Measurements from ENCODE around the gene SEPHS2.
"Not testable (repeated sequence)": the region's sequence is repeated elsewhere in the genome, so short reads cannot be mapped to it uniquely, and the experiment has no call there.

The SEPHS2 gene

GRCh38 chr16:30478766-30479478 is 33.2 kb upstream of the SEPHS2 start:
- Mint-ChIP-seq H3K36me3 (ENCODE audit: insufficient read depth) (peaks cover 97% of the 10 kb centered on the region), H3K4me3 (peak overlapping the region; percentile 99), H3K9me3 (no peaks in the 10 kb centered on the region), H3K27ac (ENCODE audit: low read depth) (peak overlapping the region; percentile 93), H3K4me1 (peaks cover 65% of the 10 kb centered on the region), H3K27me3 (no peaks in the 10 kb centered on the region)
- DNase-seq (ENCODE audit: low spot score in 2 of 2): no peak
- ATAC-seq (replicated peaks; ENCODE audit: extremely low read depth, poor library complexity, severe bottlenecking): no peak

GRCh38 chr16:30477773-30478172 is 32.1 kb upstream of the SEPHS2 start:
- not testable (repeated sequence) for ATAC-seq (replicated peaks; ENCODE audit: extremely low read depth, poor library complexity, severe bottlenecking); DNase-seq (ENCODE audit: low spot score in 2 of 2); H3K27me3 Mint-ChIP-seq; H3K9me3 Mint-ChIP-seq
- Mint-ChIP-seq H3K4me3 (peak overlapping the region; percentile 99), H3K4me1 (peaks cover 69% of the 10 kb centered on the region), H3K27ac (ENCODE audit: low read depth) (peak overlapping the region; percentile 93), H3K36me3 (ENCODE audit: insufficient read depth) (peaks cover 96% of the 10 kb centered on the region)

DNA sequence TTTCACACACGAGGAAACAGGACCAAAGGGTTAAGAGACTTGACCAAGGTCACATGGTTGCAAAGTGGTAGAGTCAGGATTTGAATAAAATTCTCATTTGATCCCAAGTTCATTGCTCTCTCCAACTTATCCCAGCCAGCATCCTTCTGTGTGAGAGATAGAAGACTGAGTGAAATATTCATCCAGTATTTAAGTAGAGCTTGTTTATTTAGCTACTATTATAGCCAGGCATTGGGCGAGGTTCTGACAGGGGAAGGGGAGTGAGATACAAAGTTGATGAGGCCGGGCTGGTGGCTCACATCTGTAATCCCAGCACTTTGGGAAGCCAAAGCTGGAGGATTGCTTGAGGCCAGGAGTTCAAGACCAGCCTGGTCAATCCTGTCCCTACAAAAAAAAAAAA is 31.3 kb upstream of the SEPHS2 start:
- ATAC-seq (replicated peaks; ENCODE audit: extremely low read depth, poor library complexity, severe bottlenecking): no peak
- DNase-seq (ENCODE audit: low spot score in 2 of 2): no peak
- H3K9me3 Mint-ChIP-seq: peaks cover 5% of the 10 kb centered on the region
- H3K4me3 Mint-ChIP-seq: peak overlapping the region; percentile 99
- H3K27me3 Mint-ChIP-seq: no peaks in the 10 kb centered on the region
- H3K36me3 Mint-ChIP-seq (ENCODE audit: insufficient read depth): peaks cover 95% of the 10 kb centered on the region
- H3K27ac Mint-ChIP-seq (ENCODE audit: low read depth): peak overlapping the region; percentile 93
- peaks cover 70% of the 10 kb centered on the region for H3K4me1 Mint-ChIP-seq

GRCh38 chr16:30474684-30475083 is 29.0 kb upstream of the SEPHS2 start:
- Mint-ChIP-seq H3K9me3 (peaks cover 5% of the 10 kb centered on the region), H3K4me3 (peak overlapping the region; percentile 99), H3K4me1 (peaks cover 73% of the 10 kb centered on the region), H3K36me3 (ENCODE audit: insufficient read depth) (peaks cover 77% of the 10 kb centered on the region), H3K27me3 (no peaks in the 10 kb centered on the region), H3K27ac (ENCODE audit: low read depth) (peak overlapping the region; percentile 97)
- no peak for DNase-seq (ENCODE audit: low spot score in 2 of 2)
- ATAC-seq (replicated peaks; ENCODE audit: extremely low read depth, poor library complexity, severe bottlenecking): no peak

DNA sequence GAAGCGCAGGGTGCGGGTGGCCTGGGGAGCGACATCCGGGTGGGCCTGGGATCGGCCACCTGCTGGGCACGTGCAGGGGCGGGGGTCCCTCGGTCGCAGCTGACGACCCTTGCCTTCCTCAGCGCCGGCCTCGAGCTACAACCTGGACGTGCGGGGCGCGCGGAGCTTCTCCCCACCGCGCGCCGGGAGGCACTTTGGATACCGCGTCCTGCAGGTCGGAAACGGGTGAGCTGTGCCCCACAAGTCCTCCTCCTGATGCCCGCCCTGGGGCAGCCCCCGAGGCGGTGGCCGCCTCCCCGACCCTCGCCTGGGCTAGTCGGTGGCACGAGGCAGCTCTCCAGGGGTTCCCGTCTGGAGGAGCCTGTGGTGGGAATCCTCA is 28.4 kb upstream of the SEPHS2 start:
- H3K27ac Mint-ChIP-seq (ENCODE audit: low read depth): peak overlapping the region; percentile 97

DNA sequence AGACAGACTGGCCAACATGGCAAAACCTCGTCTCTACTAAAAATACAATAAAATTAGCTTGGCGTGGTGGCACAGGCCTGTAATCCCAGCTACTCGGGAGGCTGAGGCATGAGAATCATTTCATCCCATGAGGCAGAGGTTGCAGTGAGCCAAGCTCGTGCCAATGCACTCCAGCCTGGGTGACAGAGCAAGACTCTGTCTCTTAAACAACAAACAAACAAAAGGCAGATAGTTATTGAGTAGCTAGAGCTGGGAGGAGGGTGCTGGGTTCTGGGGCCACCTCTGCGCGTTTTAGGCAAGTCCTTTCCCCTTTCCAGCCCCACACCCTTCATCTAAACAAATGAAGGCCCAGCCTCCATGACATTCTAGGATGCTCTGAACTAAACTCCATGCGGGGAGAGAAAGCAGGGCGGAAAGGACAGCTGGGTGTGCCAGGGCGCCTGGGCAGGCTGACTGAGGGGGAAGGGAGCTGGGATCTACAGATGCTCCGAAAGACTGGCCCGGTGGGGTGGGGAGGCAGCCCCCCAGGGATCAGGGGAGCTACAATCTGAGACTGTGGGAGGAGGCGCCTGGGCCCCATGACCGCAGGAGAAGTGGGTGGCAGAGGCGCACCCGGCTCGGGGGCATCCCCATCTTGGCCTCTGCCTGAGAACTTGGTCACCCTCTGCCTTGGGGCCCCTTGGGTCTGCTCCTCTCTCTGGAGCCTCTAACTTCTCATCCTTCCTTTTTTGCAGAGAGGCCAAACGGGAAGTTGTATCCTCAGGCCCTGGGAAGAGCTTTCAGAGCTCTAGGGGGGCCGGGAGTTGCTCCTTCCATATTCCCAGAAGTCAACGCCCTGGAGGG is 27.8 kb upstream of the SEPHS2 start:
- Mint-ChIP-seq H3K4me1 (peaks cover 72% of the 10 kb centered on the region), H3K27ac (ENCODE audit: low read depth) (peak overlapping the region; percentile 97), H3K27me3 (no peaks in the 10 kb centered on the region), H3K36me3 (ENCODE audit: insufficient read depth) (peaks cover 65% of the 10 kb centered on the region), H3K9me3 (peaks cover 5% of the 10 kb centered on the region), H3K4me3 (peak overlapping the region; percentile 99)
- DNase-seq (ENCODE audit: low spot score in 2 of 2): peak; percentile 27 to 30
- no peak for ATAC-seq (replicated peaks; ENCODE audit: extremely low read depth, poor library complexity, severe bottlenecking)

More for the DNA sequence above, 28.4 kb upstream of the SEPHS2 start:
- H3K4me1 Mint-ChIP-seq: peaks cover 77% of the 10 kb centered on the region
- ATAC-seq (replicated peaks; ENCODE audit: extremely low read depth, poor library complexity, severe bottlenecking) (no peak), DNase-seq (ENCODE audit: low spot score in 2 of 2) (no peak)
- H3K27me3 Mint-ChIP-seq: no peaks in the 10 kb centered on the region
- peaks cover 72% of the 10 kb centered on the region for H3K36me3 Mint-ChIP-seq (ENCODE audit: insufficient read depth)
- peaks cover 5% of the 10 kb centered on the region for H3K9me3 Mint-ChIP-seq
- H3K4me3 Mint-ChIP-seq: peak overlapping the region; percentile 99

GRCh38 chr16:30472328-30472942 is 26.8 kb upstream of the SEPHS2 start, which contains the start of gene ITGAL:
Gene ITGAL (plus strand): TSS chr16:30472742. CDS start chr16:30472838, 96 bp downstream.
- ATAC-seq (replicated peaks; ENCODE audit: extremely low read depth, poor library complexity, severe bottlenecking): peak; percentile 84
- Mint-ChIP-seq H3K9me3 (peaks cover 5% of the 10 kb centered on the region), H3K4me3 (peak within 1 kb of the TSS; percentile 99), H3K36me3 (ENCODE audit: insufficient read depth) (peaks cover 56% of the 10 kb centered on the region), H3K27me3 (no peaks in the 10 kb centered on the region), H3K4me1 (peaks cover 62% of the 10 kb centered on the region), H3K27ac (ENCODE audit: low read depth) (peak within 1 kb of the TSS; percentile 97)
- DNase-seq (ENCODE audit: low spot score in 2 of 2): peak; percentile 59 to 89

DNA sequence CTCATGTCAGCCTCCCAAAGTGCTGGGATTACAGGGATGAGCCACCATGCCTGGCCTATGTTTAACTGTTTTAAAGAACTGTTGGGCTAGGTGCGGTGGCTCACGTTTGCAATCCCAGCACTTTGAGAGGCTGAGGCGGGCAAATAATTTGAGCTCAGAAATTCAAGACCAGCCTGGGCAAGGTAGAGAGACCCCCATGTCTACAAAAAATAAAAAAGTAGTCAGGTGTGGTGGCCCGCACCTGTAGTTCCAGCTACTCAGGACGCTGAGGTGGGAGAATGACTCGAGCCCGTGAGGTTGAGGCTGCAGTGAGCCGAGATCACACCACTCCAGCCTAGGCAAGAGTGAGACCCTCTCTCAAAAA is 24.9 kb upstream of the SEPHS2 start:
- ATAC-seq (replicated peaks; ENCODE audit: extremely low read depth, poor library complexity, severe bottlenecking) (no peak), DNase-seq (ENCODE audit: low spot score in 2 of 2) (no peak)
- Mint-ChIP-seq H3K4me1 (peaks cover 55% of the 10 kb centered on the region), H3K9me3 (peaks cover 5% of the 10 kb centered on the region), H3K27me3 (no peaks in the 10 kb centered on the region), H3K4me3 (peak overlapping the region; percentile 7), H3K27ac (ENCODE audit: low read depth) (peak overlapping the region; percentile 68), H3K36me3 (ENCODE audit: insufficient read depth) (peaks cover 38% of the 10 kb centered on the region)

DNA sequence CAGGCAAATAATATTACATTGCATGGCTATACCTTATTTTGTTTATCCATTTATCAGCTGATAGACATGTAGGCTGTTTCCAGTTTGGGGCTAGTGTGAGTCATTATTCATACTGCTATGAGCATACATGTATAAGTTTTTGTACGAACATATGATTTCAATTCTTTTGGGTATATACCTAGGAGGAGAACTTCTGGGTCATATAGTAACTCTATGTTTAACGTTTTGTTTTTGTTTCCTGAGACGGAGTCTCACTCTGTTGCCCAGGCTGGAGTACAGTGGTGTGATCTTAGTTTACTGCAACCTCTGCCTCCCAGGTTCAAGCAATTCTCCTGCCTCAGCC is 24.5 kb upstream of the SEPHS2 start:
- Mint-ChIP-seq H3K27ac (ENCODE audit: low read depth) (peak overlapping the region; percentile 68), H3K4me1 (peaks cover 50% of the 10 kb centered on the region), H3K4me3 (peak overlapping the region; percentile 48), H3K36me3 (ENCODE audit: insufficient read depth) (peaks cover 33% of the 10 kb centered on the region), H3K27me3 (no peaks in the 10 kb centered on the region), H3K9me3 (peaks cover 5% of the 10 kb centered on the region)
- ATAC-seq (replicated peaks; ENCODE audit: extremely low read depth, poor library complexity, severe bottlenecking) (no peak), DNase-seq (ENCODE audit: low spot score in 2 of 2) (no peak)

DNA sequence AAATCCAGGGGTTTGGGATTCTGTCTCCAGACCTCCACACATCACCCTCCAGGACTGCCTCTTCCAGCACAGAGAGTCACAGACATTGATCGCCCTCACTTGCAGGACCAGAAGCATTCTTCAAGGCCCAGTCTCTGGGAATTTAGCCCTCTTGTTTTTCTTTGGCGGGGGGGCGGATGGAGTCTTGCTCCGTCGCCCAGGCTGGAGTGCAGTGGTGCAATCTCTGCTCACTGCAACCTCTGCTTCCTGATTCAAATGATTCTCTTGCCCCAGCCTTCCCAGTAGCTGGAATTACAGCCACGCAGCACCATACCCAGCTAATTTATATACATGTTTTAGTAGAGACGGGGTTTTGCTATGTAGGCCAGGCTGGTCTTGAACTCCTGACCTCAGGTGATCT is 18.4 kb upstream of the SEPHS2 start:
- no peaks in the 10 kb centered on the region for H3K27me3 Mint-ChIP-seq
- no peak overlapping the region for H3K4me3 Mint-ChIP-seq
- no peak overlapping the region for H3K27ac Mint-ChIP-seq (ENCODE audit: low read depth)
- peaks cover 2% of the 10 kb centered on the region for H3K36me3 Mint-ChIP-seq (ENCODE audit: insufficient read depth)
- peaks cover 10% of the 10 kb centered on the region for H3K4me1 Mint-ChIP-seq
- no peaks in the 10 kb centered on the region for H3K9me3 Mint-ChIP-seq
- no peak for DNase-seq (ENCODE audit: low spot score in 2 of 2)
- ATAC-seq (replicated peaks; ENCODE audit: extremely low read depth, poor library complexity, severe bottlenecking): no peak

DNA sequence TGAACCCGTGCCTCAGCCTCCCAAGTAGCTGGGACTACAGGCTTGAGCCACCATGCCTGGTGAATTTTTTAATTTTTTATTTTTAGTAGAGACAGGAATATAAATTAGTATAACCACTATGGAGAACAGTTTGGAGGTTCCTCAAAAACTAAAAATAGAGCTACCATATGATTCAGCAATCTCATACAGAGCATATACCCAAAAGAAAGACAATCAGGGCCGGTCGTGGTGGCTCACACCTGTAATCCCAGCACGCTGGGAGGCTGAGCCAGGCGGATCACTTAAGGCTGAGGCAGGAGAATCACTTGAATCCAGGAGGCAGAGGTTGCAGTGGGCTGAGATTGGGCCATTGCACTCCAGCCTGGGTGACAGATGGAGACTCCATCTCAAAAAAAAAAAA is 15.8 kb upstream of the SEPHS2 start:
- Mint-ChIP-seq H3K4me1 (peaks cover 36% of the 10 kb centered on the region), H3K36me3 (ENCODE audit: insufficient read depth) (peaks cover 11% of the 10 kb centered on the region)
- DNase-seq (ENCODE audit: low spot score in 2 of 2); H3K27me3 Mint-ChIP-seq; ATAC-seq (replicated peaks; ENCODE audit: extremely low read depth, poor library complexity, severe bottlenecking); H3K4me3 Mint-ChIP-seq; H3K27ac Mint-ChIP-seq (ENCODE audit: low read depth); H3K9me3 Mint-ChIP-seq: not testable (repeated sequence)

GRCh38 chr16:30459456-30459855 is 13.8 kb upstream of the SEPHS2 start:
- DNase-seq (ENCODE audit: low spot score in 2 of 2) (no peak), ATAC-seq (replicated peaks; ENCODE audit: extremely low read depth, poor library complexity, severe bottlenecking) (no peak)
- Mint-ChIP-seq H3K27me3 (no peaks in the 10 kb centered on the region), H3K4me3 (peak overlapping the region; percentile 53), H3K36me3 (ENCODE audit: insufficient read depth) (peaks cover 11% of the 10 kb centered on the region), H3K9me3 (no peaks in the 10 kb centered on the region), H3K4me1 (peaks cover 43% of the 10 kb centered on the region), H3K27ac (ENCODE audit: low read depth) (peak overlapping the region; percentile 80)

Data from central memory CD8-positive, alpha-beta T cell (primary cell).